ENCODE data around the gene PMCH.

The PMCH gene

DNA sequence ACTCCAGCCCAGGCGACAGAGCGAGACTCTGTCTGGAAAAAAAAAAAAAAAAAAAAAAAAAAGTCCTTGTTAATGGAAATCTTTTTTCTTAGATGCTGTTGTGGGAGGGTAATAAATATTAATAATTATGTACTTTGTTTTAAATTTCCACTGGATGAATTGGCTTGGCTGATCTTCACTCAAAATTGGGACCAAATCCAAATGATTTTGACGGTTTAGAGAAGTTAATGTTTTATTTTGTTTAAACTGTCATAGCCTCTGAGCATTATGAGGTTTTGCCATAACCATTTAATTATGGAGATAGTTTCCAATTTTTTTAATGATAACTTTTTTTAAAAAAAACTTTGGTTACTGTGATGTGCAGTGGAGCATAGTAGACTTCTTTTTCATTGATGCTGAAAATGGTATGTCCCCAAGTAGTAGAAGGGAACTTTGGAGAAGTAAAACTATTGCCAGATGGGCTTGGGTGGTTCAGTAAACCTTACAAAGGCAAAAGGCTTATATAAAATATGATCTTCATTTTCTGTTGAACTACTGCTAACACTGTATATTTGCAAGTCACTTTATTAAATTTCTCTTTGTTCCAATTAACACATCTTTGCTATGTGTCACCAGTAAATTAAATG, 3.9 kb upstream of the PMCH start:
- Histone ChIP-seq H3K27me3 (replicated peaks; ENCODE audit: insufficient read depth, low read length) (no peaks in the 10 kb centered on the region), H3K4me3 (ENCODE audit: low read length) (no peak overlapping the region), H3K79me2 (ENCODE audit: low read length) (no peaks in the 10 kb centered on the region), H3K27ac (ENCODE audit: low read length) (no peak overlapping the region), H3K4me1 (ENCODE audit: low read length) (no peaks in the 10 kb centered on the region), H3K9me2 (replicated peaks; ENCODE audit: insufficient read depth, low read length) (no peaks in the 10 kb centered on the region), H3K9me3 (replicated peaks; ENCODE audit: insufficient read depth, low read length) (no peaks in the 10 kb centered on the region), H2AFZ (ENCODE audit: low read length) (no peak overlapping the region), H3K9ac (ENCODE audit: low read length) (no peak overlapping the region), H3K36me3 (replicated peaks; ENCODE audit: insufficient read depth, low read length) (no peaks in the 10 kb centered on the region), H4K20me1 (ENCODE audit: insufficient read depth, low read length) (no peaks in the 10 kb centered on the region), H3K4me2 (ENCODE audit: low read depth, low read length) (no peak overlapping the region), H3F3A (ENCODE audit: insufficient read depth, low read length) (no peaks in the 10 kb centered on the region)
- TF ChIP-seq EZH2phosphoT487 (IDR thresholded peaks at IDR 0.05; ENCODE audit: low read length) (no peak), EZH2 (optimal IDR thresholded peaks at IDR 0.05; ENCODE audit: low read depth, low read length) (no peak)
- TF ChIP-seq, protein P1, sequence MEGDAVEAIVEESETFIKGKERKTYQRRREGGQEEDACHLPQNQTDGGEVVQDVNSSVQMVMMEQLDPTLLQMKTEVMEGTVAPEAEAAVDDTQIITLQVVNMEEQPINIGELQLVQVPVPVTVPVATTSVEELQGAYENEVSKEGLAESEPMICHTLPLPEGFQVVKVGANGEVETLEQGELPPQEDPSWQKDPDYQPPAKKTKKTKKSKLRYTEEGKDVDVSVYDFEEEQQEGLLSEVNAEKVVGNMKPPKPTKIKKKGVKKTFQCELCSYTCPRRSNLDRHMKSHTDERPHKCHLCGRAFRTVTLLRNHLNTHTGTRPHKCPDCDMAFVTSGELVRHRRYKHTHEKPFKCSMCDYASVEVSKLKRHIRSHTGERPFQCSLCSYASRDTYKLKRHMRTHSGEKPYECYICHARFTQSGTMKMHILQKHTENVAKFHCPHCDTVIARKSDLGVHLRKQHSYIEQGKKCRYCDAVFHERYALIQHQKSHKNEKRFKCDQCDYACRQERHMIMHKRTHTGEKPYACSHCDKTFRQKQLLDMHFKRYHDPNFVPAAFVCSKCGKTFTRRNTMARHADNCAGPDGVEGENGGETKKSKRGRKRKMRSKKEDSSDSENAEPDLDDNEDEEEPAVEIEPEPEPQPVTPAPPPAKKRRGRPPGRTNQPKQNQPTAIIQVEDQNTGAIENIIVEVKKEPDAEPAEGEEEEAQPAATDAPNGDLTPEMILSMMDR (IDR thresholded peaks at IDR 0.05; ENCODE audit: low read length) = no peak
- no peak for DNase-seq

DNA sequence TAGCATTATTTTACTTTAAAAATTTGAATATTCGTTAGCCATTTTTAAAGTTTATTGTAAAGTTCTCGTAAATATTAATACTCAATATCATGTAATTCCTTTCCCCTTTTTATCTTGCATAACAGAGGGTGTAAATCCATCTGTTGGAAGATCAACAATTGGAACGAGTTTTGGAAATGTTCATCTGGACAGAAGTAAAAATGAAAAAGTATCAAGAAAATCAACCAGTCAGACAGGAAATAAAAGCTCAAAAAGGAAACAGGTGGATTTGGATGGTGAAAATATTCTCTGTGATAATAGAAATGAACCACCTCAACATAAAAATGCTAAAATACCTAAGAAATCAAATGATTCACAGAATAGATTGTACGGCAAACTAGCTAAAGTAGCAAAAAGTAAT, 1.8 kb downstream of the PMCH start:
- H3K9me2 ChIP-seq (replicated peaks; ENCODE audit: insufficient read depth, low read length) = no peaks in the 10 kb centered on the region
- no peaks in the 10 kb centered on the region for H3K27me3 ChIP-seq (replicated peaks; ENCODE audit: insufficient read depth, low read length)
- H3K9ac ChIP-seq (ENCODE audit: low read length) = no peak overlapping the region
- H3K27ac ChIP-seq (ENCODE audit: low read length) = no peak overlapping the region
- no peaks in the 10 kb centered on the region for H4K20me1 ChIP-seq (ENCODE audit: insufficient read depth, low read length)
- H2AFZ ChIP-seq (ENCODE audit: low read length) = no peak overlapping the region
- no peaks in the 10 kb centered on the region; the same call in 1 of the 2 replicates for H3K36me3 ChIP-seq (replicated peaks; ENCODE audit: insufficient read depth, low read length)
- H3K4me3 ChIP-seq (ENCODE audit: low read length) = no peak overlapping the region
- H3K4me2 ChIP-seq (ENCODE audit: low read depth, low read length) = no peak overlapping the region
- no peaks in the 10 kb centered on the region for H3F3A ChIP-seq (ENCODE audit: insufficient read depth, low read length)
- no peaks in the 10 kb centered on the region for H3K79me2 ChIP-seq (ENCODE audit: low read length)
- no peaks in the 10 kb centered on the region for H3K4me1 ChIP-seq (ENCODE audit: low read length)
- DNase-seq = no peak
- TF ChIP-seq, protein P1 (IDR thresholded peaks at IDR 0.05; ENCODE audit: low read length) = no peak
- no peak for TF ChIP-seq EZH2 (optimal IDR thresholded peaks at IDR 0.05; ENCODE audit: low read depth, low read length)
- TF ChIP-seq EZH2phosphoT487 (IDR thresholded peaks at IDR 0.05; ENCODE audit: low read length) = no peak
- no peaks in the 10 kb centered on the region for H3K9me3 ChIP-seq (replicated peaks; ENCODE audit: insufficient read depth, low read length)

- H3K4me1 ChIP-seq (ENCODE audit: low read length) = no peaks in the 10 kb centered on the region
- no peaks in the 10 kb centered on the region for H3K36me3 ChIP-seq (replicated peaks; ENCODE audit: insufficient read depth, low read length)
- H2AFZ ChIP-seq (ENCODE audit: low read length) = no peak overlapping the region
- no peak overlapping the region for H3K4me3 ChIP-seq (ENCODE audit: low read length)
- H3K9me3 ChIP-seq (replicated peaks; ENCODE audit: insufficient read depth, low read length) = no peaks in the 10 kb centered on the region
- H3K4me2 ChIP-seq (ENCODE audit: low read depth, low read length) = no peak overlapping the region
- no peaks in the 10 kb centered on the region for H3F3A ChIP-seq (ENCODE audit: insufficient read depth, low read length)
- H3K9ac ChIP-seq (ENCODE audit: low read length) = no peak overlapping the region
- no peak overlapping the region for H3K27ac ChIP-seq (ENCODE audit: low read length)
- no peaks in the 10 kb centered on the region for H4K20me1 ChIP-seq (ENCODE audit: insufficient read depth, low read length)
- TF ChIP-seq EZH2 (optimal IDR thresholded peaks at IDR 0.05; ENCODE audit: low read depth, low read length) (no peak), EZH2phosphoT487 (IDR thresholded peaks at IDR 0.05; ENCODE audit: low read length) (no peak)
- TF ChIP-seq, protein P1 (IDR thresholded peaks at IDR 0.05; ENCODE audit: low read length) = no peak
- H3K79me2 ChIP-seq (ENCODE audit: low read length) = no peaks in the 10 kb centered on the region
- no peaks in the 10 kb centered on the region for H3K27me3 ChIP-seq (replicated peaks; ENCODE audit: insufficient read depth, low read length)
- no peak for DNase-seq
- H3K9me2 ChIP-seq (replicated peaks; ENCODE audit: insufficient read depth, low read length) = no peaks in the 10 kb centered on the region
Measured at GRCh38 chr12:102182635-102183034, 15.0 kb downstream of the PMCH start.

Measured in MM.1S (cell line).